ENCODE measurements around the gene RASD2. TPM values are rescaled to one million over a fixed set of nuclear protein-coding genes. Genes with fewer than 3 reads are reported as not detected.

The RASD2 gene
- total RNA-seq, 4 donors from 2014 or later: 0.13 to 1.6 (median 0.97) TPM

DNA sequence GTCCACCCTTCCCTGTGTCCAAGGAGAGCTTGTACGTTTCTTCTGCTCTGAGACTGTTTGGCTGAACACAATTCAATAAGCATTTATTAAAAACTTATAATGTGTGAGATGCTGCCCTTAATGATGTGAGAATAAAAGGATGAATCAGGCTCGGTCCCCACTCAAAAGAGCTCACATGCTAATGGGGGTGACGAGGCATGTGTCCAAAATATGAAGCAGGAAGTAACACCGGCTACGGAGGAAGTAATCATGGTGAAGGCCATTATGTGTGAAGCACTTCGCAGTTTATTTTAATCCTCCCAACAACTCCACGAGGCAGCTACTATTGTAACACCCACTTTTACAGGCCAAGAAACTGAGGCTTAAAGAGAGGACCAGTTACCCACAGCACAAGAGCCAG lies 3.4 kb upstream of the RASD2 start:
- 59 to 69% methylated on average over 7 of the region's 7 CpGs for WGBS, 2 donors
- H3K9me3 ChIP-seq: no peaks in the 10 kb centered on the region
- no peak for TF ChIP-seq POLR2A (IDR thresholded peaks at IDR 0.05)
- TF ChIP-seq, protein P1, sequence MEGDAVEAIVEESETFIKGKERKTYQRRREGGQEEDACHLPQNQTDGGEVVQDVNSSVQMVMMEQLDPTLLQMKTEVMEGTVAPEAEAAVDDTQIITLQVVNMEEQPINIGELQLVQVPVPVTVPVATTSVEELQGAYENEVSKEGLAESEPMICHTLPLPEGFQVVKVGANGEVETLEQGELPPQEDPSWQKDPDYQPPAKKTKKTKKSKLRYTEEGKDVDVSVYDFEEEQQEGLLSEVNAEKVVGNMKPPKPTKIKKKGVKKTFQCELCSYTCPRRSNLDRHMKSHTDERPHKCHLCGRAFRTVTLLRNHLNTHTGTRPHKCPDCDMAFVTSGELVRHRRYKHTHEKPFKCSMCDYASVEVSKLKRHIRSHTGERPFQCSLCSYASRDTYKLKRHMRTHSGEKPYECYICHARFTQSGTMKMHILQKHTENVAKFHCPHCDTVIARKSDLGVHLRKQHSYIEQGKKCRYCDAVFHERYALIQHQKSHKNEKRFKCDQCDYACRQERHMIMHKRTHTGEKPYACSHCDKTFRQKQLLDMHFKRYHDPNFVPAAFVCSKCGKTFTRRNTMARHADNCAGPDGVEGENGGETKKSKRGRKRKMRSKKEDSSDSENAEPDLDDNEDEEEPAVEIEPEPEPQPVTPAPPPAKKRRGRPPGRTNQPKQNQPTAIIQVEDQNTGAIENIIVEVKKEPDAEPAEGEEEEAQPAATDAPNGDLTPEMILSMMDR (IDR thresholded peaks at IDR 0.05): no peak
- no peaks in the 10 kb centered on the region for H3K36me3 ChIP-seq
- no peak overlapping the region for H3K27ac ChIP-seq
- no peaks in the 10 kb centered on the region for H3K27me3 ChIP-seq
- H3K4me1 ChIP-seq: peaks cover 17 to 24% of the 10 kb centered on the region in 2 donors
- H3K4me3 ChIP-seq (replicated peaks in 1 of 3): no peak overlapping the region
- intact Hi-C loops (cut with DNase I): no loop called here
- DNase-seq: no peak

DNA sequence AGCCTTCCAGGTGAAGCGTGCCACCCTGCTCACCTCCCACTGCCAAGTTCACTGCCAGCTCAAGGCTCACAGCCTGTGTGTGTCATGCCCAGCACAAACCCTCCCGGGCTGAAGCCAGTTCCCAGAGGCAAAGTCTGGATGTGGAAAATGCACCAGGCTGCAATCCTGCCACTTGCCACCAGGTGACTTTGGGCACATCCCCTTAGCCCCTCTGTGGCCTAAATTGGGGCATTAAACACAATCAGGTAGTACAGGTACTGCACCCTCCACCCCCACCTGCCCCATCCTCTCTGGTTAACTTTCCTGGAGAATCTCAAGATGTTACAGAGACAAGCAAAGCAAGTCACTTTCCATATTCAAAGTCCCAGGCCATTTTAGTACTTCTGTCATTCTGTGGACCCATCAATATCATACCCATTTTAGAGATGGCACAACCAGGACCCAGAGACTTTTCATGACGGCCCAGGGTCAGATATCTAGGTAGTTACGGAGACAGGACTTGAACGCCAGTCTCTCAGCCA lies 1.8 kb upstream of the RASD2 start:
- no peaks in the 10 kb centered on the region for H3K27me3 ChIP-seq
- peak; percentile 28 to 48 for DNase-seq
- no peak overlapping the region for H3K4me3 ChIP-seq (replicated peaks in 1 of 3)
- intact Hi-C loops (cut with DNase I): no loop called here
- H3K27ac ChIP-seq: no peak overlapping the region
- peaks cover 17 to 24% of the 10 kb centered on the region in 2 donors for H3K4me1 ChIP-seq
- H3K9me3 ChIP-seq: no peaks in the 10 kb centered on the region
- TF ChIP-seq, protein P1 (IDR thresholded peaks at IDR 0.05): peak; percentile 20 to 58 (median 40)
- TF ChIP-seq POLR2A (IDR thresholded peaks at IDR 0.05): no peak
- WGBS, 2 donors: 74 to 97% methylated on average over 3 to 5 of the region's 5 CpGs
- H3K36me3 ChIP-seq: no peaks in the 10 kb centered on the region

GRCh38 chr22:35539487-35539886 lies 1.1 kb upstream of the RASD2 start:
- 31 to 40% methylated on average over 3 of the region's 3 CpGs for WGBS, 2 donors
- Histone ChIP-seq H3K9me3 (no peaks in the 10 kb centered on the region), H3K27ac (peak overlapping the region in 1 of 3 donors; percentile 52), H3K4me1 (peaks cover 17 to 24% of the 10 kb centered on the region in 2 donors), H3K27me3 (no peaks in the 10 kb centered on the region), H3K4me3 (replicated peaks in 1 of 3) (peak overlapping the region in 1 of 3 donors; percentile 55), H3K36me3 (no peaks in the 10 kb centered on the region)
- intact Hi-C loops (cut with DNase I): no loop called here
- TF ChIP-seq, protein P1 (IDR thresholded peaks at IDR 0.05): no peak
- no peak for TF ChIP-seq POLR2A (IDR thresholded peaks at IDR 0.05)
- no peak for DNase-seq

DNA sequence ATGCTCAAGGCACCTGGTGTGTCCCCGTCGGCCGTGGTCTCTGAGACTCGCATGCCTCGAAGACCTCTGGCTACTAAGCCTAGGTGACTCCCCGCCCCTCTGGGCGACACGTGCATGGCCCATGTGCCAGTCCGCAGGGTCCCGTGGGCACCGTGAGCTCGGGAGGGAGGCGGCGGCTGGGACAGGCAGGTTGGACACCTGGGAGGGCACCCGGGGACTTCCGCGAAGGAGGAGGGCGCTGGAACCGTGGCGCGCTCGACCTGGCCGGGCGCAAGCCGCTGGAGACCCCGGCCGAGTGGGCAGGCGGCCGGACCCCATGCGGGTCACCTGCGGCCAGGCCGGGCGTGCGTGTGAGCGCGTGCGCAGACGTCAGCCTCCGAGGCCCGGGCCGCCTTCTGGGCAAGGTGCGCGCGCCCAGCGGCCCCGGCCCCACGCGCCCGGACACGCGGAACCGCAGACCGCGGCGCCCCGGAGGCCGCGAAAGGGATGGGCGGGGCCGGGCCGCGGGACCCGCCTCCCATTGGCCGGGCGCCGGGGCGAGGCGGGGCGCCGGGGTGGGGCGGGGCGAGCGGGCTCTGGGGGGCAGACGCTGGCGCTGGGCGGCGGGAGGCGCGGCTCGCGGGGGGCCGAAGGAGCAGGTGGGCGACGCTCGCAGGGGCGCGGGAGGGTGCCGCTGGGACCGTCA lies 579 bp upstream of the RASD2 start:
- H3K27ac ChIP-seq: peak overlapping the region in 2 of 3 donors; percentile 52 to 58
- peak overlapping the region in 2 of 3 donors; percentile 42 to 55 for H3K4me3 ChIP-seq (replicated peaks in 1 of 3)
- peak; percentile 64 to 66 for DNase-seq
- intact Hi-C loops (cut with DNase I): no loop called here
- 9 to 20% methylated on average over 8 to 12 of the region's 89 CpGs for WGBS, 2 donors
- H3K27me3 ChIP-seq: no peaks in the 10 kb centered on the region
- TF ChIP-seq, protein P1 (IDR thresholded peaks at IDR 0.05): no peak
- peak in 1 of 2 donors; percentile 18 for TF ChIP-seq POLR2A (IDR thresholded peaks at IDR 0.05)
- H3K9me3 ChIP-seq: no peaks in the 10 kb centered on the region
- peaks cover 17 to 24% of the 10 kb centered on the region in 2 donors for H3K4me1 ChIP-seq
- no peaks in the 10 kb centered on the region for H3K36me3 ChIP-seq

GRCh38 chr22:35541254-35541748 lies 670 bp downstream of the RASD2 start:
- peaks cover 17 to 24% of the 10 kb centered on the region in 2 donors for H3K4me1 ChIP-seq
- intact Hi-C loops (cut with DNase I): no loop called here
- peak overlapping the region in 1 of 3 donors; percentile 55 for H3K4me3 ChIP-seq (replicated peaks in 1 of 3)
- no peaks in the 10 kb centered on the region for H3K27me3 ChIP-seq
- no peaks in the 10 kb centered on the region for H3K36me3 ChIP-seq
- no peaks in the 10 kb centered on the region for H3K9me3 ChIP-seq
- DNase-seq: peak; percentile 31 to 43
- WGBS, 2 donors: 19 to 20% methylated on average over 10 to 11 of the region's 28 CpGs
- no peak overlapping the region for H3K27ac ChIP-seq
- TF ChIP-seq POLR2A (IDR thresholded peaks at IDR 0.05): no peak
- TF ChIP-seq, protein P1 (IDR thresholded peaks at IDR 0.05): no peak
